ENCODE measurements around the gene UGDH.
A peak's percentile ranks its signal among the peaks of the same experiment; 100 is the strongest.

The UGDH gene

DNA sequence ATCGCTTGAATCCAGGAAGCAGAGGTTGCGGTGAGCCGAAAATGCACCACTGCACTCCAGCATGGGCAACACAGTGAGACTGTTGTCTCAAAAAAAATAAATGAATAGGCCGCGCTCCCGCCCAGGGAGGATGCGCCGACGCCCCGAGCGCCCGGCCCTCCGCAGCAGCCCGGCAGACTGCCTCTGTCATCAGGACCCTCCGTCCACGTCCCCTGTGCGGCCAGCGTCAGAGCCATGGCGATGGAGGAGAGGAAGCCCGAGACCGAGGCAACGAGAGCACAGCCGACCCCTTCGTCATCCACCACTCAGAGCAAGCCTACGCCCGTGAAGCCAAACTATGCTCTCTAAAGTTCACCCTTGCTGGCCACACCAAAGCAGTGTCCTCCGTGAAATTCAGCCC is 47.0 kb downstream of the UGDH start:
- no peak overlapping the region for H3K4me3 ChIP-seq (ENCODE audit: low read depth, low read length)
- TF ChIP-seq, protein P1, sequence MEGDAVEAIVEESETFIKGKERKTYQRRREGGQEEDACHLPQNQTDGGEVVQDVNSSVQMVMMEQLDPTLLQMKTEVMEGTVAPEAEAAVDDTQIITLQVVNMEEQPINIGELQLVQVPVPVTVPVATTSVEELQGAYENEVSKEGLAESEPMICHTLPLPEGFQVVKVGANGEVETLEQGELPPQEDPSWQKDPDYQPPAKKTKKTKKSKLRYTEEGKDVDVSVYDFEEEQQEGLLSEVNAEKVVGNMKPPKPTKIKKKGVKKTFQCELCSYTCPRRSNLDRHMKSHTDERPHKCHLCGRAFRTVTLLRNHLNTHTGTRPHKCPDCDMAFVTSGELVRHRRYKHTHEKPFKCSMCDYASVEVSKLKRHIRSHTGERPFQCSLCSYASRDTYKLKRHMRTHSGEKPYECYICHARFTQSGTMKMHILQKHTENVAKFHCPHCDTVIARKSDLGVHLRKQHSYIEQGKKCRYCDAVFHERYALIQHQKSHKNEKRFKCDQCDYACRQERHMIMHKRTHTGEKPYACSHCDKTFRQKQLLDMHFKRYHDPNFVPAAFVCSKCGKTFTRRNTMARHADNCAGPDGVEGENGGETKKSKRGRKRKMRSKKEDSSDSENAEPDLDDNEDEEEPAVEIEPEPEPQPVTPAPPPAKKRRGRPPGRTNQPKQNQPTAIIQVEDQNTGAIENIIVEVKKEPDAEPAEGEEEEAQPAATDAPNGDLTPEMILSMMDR (IDR thresholded peaks at IDR 0.05; ENCODE audit: insufficient read depth, low read depth, low read length, missing control alignments): no peak
- no peak for DNase-seq (ENCODE audit: low read depth)

DNA sequence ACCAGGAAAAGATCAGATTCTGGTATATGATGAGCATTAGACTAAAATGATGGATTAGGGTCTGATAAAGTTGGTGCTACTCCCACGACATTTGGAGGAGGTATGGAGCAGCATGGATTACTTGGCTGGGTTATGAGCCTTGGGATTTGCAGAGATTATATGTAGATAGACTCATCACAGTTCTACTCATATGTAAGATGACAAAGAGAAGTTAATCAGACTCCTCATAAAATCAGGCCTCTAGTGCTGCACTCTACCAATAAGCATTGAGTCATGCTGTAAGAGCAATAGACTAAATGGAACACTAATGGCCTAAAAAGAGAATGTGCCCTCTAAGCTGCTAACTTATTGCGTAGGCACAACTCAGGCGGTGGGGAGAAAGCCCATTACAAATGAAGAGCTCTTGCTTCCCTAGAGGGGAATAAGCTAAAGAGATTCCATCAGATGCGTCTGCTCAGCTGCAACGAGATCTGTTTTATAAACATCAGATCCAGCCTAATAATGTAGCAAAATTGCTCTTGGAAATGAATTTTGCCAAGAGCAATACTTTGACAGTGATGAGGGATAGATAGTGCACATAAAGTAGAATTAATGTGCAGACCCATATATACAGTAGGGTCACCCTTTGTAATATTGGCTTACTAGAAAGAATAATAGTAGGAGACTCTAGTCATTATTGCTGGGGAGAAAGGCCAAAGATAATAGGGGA is 50.9 kb downstream of the UGDH start:
- H3K4me3 ChIP-seq (ENCODE audit: low read depth, low read length): no peak overlapping the region
- no peak for DNase-seq (ENCODE audit: low read depth)
- TF ChIP-seq, protein P1 (IDR thresholded peaks at IDR 0.05; ENCODE audit: insufficient read depth, low read depth, low read length, missing control alignments): no peak

DNA sequence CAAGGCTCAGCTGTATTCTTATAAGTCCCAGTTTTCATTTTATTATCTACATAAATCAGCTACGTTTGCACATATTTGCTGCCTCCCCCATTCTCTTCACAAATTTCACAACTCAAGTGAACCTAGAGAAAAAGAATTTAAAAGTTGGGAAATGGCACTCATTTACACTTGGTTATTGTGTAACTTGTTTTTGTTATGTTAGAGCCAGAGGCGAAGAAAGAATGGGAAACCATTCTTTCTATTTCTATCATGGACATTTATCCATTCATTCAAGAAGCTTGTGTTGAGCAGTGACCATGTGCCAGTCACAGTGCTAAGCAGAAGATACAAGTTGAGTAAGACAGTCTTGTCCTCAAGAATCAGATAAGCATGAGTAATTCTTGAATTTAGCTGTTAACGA is 54.8 kb downstream of the UGDH start:
- DNase-seq (ENCODE audit: low read depth): no peak
- H3K4me3 ChIP-seq (ENCODE audit: low read depth, low read length): no peak overlapping the region
- TF ChIP-seq, protein P1 (IDR thresholded peaks at IDR 0.05; ENCODE audit: insufficient read depth, low read depth, low read length, missing control alignments): no peak

DNA sequence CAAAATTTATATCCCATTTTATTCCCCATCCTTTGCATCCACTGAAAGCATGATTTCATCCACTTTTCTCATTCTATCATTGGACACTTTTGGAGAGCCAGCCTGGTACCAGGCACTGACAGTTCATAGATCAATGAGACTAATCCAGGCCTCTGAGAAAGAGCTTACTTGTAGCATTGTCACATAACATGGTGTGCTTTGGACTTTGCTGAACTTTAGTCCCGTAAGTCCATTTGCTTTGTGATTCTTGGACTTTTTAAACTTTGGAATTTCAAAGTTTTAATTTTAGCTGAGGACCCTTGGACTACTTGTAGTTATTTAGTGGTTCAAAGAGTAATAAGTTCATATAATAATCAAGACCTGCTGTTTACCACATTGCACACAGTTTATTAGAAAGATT is 56.8 kb downstream of the UGDH start:
- TF ChIP-seq, protein P1 (IDR thresholded peaks at IDR 0.05; ENCODE audit: insufficient read depth, low read depth, low read length, missing control alignments): no peak
- H3K4me3 ChIP-seq (ENCODE audit: low read depth, low read length): no peak overlapping the region
- DNase-seq (ENCODE audit: low read depth): no peak

DNA sequence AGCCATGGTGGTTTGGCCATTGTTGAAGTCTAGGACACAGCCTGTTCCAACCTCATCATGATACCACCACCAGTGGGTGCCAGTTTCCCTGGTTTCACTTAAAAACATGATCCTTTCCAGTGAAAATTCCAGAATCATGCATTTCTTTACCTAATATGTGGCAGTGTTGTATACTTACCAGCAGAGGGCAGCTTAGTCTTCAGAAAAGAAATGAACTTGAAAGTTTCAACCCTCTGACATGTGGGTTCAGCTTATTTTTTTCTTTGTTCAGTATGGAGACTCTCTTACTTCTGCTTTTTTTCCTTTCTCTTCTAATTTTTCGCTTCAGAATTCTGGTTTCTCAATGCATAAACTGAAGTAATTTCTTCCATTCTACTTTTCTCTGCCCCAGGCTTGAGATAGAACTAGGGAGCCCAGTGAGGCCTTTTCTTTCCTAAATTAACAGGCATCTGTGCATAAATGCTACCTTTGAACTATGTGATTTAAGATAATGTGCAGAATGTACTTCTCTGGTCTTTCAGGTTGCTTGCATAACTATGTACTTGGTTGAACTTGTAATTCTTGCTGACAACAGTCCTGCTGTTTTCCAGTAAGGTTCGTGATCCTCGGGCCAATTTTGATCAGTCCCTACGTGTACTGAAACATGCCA is 57.7 kb downstream of the UGDH start:
- H3K4me3 ChIP-seq (ENCODE audit: low read depth, low read length): no peak overlapping the region
- TF ChIP-seq, protein P1 (IDR thresholded peaks at IDR 0.05; ENCODE audit: insufficient read depth, low read depth, low read length, missing control alignments): peak; percentile 73
- DNase-seq (ENCODE audit: low read depth): peak; percentile 76

DNA sequence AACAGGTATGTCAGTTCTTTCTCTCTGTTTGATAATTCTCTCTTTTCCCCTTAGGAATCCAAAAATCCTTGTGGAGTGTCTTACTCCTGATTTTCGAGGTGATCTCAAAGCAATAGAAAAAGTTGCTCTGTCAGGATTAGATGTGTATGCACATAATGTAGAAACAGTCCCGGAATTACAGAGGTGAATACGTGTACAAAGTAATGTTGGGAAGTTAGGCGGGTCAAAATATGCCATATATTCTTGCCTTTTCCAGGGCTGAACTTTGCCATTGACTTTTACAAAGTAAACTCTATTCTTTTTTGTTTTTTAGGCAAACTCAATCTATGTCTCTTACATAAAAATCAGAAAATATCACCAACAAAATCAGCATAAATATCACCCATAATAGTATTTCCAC is 59.8 kb downstream of the UGDH start:
- H3K4me3 ChIP-seq (ENCODE audit: low read depth, low read length): no peak overlapping the region
- DNase-seq (ENCODE audit: low read depth): no peak
- TF ChIP-seq, protein P1 (IDR thresholded peaks at IDR 0.05; ENCODE audit: insufficient read depth, low read depth, low read length, missing control alignments): no peak

Data from GM12865 (cell line).